ENCODE results near the gene ZBTB7C.

- TF ChIP-seq CTCF (conservative IDR thresholded peaks at IDR 0.05; ENCODE audit: low read length) (no peak), EZH2phosphoT487 (IDR thresholded peaks at IDR 0.05; ENCODE audit: borderline replicate concordance, low read depth, low read length) (no peak)
Measured at GRCh38 chr18:48027401-48027963, 381.7 kb downstream of the ZBTB7C start.

All from OCI-LY7 (cell line).